Measurements from ENCODE around the gene AGR3.

AGR3 gene

GRCh38 chr7:16822029-16822428 lies 59.8 kb downstream of the AGR3 start:
- DNase-seq, result no peak

- no peak for DNase-seq
Observed at GRCh38 chr7:16818732-16819131, 63.1 kb downstream of the AGR3 start.

DNA sequence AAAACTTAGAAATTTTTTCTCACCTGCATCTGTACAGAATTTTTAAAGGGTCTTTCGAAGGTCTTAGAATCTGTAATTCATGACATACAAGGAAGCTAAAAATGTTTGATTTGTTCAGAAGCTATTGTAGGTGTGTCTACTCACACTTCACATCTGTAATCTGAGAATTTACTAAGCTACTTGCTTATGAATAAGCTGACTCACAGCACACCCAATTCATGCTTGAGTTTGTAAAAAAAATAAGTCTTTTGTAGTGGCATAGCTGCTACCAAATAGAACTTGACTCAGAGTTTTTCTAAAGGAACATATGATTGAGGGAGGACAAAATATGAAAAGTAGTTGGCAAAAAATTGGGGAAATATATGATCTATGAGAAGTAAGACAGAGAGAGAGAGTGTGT lies 64.2 kb downstream of the AGR3 start:
- no peak for DNase-seq

GRCh38 chr7:16816824-16817223 lies 65.0 kb downstream of the AGR3 start:
- no peak for DNase-seq

DNA sequence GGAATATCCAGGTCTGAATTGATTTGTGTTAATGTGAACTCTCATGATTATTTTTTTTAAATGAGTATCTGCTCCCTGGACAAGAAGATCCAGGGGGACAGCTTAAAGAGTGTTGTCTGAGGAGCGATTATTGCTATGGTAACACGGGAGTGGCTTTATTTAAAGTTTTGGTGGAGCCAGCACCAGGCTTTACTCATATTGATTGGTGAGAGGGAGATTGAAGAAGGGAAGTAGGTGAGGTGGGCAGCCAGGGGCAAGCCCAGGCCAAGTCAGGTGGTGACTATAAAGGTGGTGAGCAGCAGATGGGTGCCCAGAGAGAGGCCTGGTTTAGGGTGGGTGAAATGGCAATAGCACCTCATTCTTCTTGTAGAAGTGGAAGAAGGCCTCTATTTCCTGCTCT lies 66.8 kb downstream of the AGR3 start:
- DNase-seq, result no peak

DNA sequence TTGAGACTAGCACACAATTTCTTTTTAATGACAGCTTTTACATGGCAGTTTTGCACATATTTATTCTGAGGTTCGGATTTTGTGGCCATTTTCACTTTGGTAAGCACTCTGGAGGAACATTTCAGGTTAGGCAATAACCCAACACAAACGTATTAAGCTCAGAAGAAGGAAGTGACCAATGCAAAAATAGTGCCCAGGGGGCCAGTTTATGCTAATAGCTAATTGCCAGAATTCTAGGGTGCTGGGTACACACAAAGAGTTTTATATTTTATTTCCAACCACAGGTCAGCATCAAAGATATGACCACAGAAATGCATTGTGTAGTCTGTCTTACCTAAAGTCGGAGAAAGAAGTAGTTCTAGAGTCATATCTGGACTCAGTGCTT lies 68.6 kb downstream of the AGR3 start:
- no peak for DNase-seq

DNA sequence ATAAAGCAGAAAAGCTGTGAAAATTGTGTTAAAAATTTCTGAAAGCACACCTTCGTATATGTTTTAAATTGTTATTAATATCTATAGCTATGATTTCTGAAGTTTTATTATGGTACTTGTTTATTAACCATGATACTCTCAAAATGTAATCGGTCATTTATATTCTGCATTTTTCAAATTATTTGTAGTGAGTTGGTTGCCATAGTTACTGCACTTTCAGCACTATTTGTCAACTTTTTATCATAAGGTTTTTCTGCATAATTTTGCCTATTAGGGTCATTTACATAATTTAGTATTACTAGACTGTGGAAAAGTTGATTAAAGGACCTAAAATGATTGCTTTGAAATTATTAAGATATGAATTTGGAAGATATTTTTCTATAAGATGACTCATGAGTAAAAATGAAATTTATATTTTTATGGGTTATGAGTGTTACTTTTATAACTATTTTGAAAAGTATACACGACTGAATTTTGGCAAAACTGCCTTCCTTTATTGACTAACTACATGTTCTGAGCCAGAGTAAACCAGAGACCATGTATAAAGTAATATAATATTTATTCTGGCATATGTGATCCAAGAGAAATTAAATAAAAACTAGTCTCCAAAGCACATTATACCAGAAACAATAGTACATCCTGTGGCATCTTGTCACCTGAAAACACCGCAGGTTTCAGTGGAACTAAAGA lies 69.1 kb downstream of the AGR3 start:
- no peak for DNase-seq

- no peak for DNase-seq
Observed at GRCh38 chr7:16811551-16811950, 70.2 kb downstream of the AGR3 start.

DNA sequence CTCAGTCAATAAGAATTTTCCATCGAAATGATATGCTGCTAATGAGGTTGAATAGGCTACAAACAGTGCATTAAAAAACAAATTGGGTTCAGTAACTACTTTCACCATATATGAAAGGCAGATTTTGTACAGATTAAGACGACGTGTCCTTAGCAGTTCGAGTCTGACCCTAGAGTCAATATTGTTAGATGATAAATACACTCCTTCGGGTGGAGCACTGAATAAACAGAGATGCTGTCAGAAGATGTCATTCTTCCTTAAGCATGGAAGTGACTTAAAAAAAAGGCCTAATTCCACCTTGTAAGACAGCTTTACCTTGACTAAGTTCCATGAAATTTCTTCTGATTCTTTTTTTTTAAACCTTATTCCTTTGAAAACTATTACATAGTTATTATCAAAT lies 71.2 kb downstream of the AGR3 start:
- DNase-seq, result no peak

GRCh38 chr7:16810112-16810511 lies 71.7 kb downstream of the AGR3 start:
- no peak for DNase-seq
